GM21515 (cell line): ENCODE data around the gene UTP3.
"Not testable (repeated sequence)": the region's sequence is repeated elsewhere in the genome, so short reads cannot be mapped to it uniquely, and the experiment has no call there.

Experiments used
- ATAC-seq: cut with Tn5 transposase; IDR thresholded peaks from one replicate; pipeline ENCODE4 v1.9.1; 2021; ENCODE audit not compliant: unreplicated experiment

Gene UTP3

DNA sequence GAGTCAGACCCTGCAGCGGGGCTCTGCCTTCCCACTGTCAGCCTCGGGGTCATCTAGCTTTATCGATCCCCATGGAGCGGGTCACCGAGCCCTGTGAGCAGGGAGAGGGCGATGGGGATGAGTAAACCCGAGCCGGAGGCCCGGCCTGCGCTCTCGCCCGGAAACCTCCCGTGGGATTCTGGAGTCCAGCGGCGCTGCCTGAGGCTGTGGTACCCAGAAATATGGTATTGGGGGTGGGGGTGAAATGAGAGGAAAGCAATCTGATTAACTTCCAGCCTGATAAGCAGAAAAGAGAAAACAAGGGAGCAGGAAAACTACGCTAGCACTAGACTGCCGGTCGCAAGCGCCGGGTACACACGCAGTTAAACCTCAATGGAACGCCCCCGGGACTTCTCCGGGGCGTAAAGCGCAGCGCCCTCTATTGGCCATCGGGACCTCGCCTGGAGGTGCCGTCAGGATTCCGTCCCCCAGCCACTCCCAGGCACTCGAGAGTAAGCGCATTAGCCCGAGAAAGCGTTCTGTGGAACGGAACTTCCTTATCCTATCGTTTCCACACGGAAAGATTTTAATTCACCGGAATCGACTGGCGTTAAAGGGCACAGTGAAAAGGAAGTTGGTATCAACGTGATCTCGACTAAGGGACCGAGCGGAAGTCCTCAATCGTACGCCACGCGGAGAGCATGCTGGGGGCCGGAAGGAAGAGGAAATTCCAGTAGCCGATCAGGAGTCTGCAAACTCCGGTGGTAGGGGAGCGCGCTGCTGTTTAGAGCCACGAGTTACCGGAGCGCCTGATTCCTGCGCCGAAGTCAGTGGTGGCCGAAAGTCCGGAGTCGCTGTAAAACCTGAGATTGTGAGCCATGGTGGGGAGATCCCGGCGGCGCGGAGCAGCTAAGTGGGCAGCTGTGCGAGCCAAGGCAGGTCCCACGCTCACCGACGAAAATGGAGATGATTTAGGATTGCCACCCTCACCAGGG is at the start of gene UTP3:
Gene UTP3, plus strand, starts transcription at position 712 of the 974 bp plus-strand sequence. Its CDS starts 146 bp downstream, at position 858.
- ATAC-seq: peak; percentile 92

DNA sequence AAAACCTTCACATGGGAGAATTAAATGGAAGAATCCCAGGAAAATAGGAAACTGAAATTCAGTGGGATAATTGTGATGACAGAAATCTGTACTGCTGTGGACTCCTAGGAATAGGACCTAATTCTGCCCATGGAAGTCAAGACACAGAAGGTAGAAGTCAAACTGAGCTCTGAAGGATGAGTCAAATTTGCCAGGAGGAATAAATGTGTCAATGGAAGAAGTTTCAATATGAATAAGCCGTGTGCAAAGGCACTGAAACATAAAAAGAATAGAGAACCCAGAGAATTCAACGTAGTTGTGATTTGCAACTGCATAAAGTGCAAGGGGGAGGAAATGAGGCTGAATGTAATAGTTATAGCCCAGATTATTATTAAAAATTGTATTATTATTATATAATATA is 48.1 kb upstream of the UTP3 start:
- no peak for ATAC-seq

GRCh38 chr4:70650741-70651140 is 37.6 kb upstream of the UTP3 start:
- ATAC-seq: not testable (repeated sequence)

DNA sequence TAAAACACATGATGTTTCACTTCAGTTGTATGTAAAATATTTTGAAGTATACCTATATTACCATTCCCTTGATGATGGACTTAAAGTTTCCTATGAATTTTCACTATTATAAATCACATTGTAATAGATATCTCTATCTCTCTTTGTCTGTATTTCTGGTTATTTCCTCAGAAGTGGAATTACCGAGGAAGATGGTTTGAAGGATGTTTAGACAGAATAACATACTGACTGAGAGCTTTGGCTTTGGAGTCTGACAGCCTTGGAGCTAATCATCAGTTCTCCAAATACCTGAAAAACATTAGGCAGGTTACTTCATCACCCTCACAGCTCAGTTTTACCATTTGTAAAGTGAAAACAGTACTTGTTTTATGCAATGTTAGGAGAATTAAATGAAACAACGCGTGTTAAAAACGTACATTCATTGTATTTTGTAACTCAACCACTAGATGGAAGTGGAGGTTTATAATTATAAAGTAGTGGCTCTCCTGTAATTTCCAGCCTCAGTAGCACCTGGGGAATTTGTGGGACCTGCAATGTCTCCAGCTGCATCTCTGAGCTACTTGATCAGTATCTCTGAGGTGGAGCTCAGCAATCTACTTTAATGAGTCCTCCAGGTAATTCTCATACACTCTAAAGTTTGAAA is 36.3 kb upstream of the UTP3 start:
- no peak for ATAC-seq

- no peak for ATAC-seq
Measured at GRCh38 chr4:70654605-70655011, 33.7 kb upstream of the UTP3 start.

- no peak for ATAC-seq
Measured at GRCh38 chr4:70657326-70657725, 31.0 kb upstream of the UTP3 start.

DNA sequence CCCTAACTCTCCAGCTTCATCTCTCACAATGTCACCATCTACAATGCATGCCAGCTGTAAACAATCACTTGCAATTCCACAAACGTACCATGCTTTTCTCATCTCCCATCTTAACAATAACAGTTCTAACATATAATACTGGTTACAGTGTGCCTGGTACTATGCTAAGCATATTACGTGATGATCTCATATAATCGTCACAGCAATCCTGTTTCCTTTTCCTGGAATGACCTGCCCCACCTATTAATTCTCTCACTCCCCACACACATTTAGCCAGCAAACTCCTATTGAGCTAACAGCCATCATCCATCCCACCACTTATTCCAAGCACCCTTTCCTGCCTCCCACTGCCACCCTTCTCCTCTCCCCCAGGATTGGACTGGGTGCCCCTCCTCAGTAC is 29.9 kb upstream of the UTP3 start:
- no peak for ATAC-seq

DNA sequence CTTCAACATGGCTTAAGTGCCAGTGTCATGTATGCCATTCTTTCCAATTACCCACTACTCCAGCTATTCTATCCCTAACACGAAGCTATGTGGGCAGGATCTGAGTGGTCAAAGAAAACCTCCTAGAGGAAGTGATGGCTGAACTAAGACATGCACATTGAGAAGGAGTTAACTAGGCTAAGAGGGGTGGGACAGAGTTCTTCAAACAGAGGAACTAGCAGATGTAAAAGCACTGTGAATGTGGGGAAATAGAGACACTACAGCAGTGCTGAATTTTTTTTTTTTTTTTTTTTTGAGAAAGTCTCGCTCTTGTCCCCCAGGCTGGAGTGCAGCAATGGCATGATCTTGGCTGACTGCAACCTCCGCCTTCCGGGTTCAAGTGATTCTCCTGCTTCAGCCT is 28.2 kb upstream of the UTP3 start:
- ATAC-seq: no peak

GRCh38 chr4:70661309-70661922 is 26.9 kb upstream of the UTP3 start:
- ATAC-seq: peak; percentile 58

DNA sequence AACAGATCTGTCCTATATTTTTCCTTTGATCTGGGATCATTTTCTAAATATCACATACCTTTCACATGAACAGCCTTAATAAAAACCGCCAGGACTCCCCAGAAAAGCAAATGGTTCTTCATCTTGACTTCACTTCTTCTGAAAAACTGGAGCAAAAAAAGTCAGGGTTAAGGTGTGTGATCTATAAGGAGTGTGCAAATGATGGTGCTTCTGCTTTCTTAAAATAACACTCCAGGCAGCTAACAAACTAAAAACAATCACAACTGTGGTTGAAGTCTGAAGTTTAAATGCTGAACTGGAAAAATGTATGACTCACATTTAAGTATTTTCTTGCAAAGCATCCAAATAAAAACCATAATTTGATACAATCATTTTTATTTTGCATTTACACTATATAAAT is 22.0 kb upstream of the UTP3 start, which contains the start of gene JCHAIN:
Gene JCHAIN, minus strand, starts transcription at position 140 of the 400 bp plus-strand sequence. Its CDS starts 18 bp downstream, at position 122.
- no peak for ATAC-seq

DNA sequence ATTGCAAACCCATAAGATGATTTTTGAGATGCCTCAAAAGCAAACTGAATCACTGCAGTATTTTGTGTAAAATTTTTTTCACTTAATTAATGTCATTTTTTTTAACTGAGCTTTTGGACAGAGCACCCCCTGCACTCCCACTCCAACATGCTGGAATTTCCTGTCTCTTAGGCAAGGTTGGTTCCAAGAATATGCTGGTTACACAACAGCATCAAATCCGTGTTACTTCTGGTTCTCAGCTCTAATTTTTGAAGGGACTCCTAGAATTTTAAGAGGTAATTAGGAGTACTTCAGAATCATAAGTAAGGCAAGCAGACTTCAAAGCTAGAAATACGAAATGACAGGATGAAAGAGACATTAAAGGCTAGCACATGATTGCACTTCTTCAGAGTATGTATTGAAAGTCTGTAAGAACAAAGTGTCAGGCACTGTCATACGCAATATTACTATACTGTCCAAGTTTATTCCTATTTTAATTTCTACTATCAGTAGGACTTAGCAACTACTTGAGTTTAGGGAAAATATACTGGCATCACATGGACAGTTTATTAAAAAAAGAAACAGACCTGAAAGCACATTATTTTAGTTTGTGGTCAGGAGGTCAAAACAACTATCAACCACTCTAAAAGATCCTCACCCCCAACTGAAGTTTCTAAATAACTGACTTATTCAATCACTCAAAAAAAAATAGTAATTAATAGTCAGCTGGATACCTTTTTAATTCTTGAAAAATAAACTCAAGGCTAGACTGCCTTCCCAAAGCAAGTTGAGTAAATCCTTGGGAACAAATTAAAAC is 20.4 kb upstream of the UTP3 start:
- no peak for ATAC-seq

- no peak for ATAC-seq
Measured at GRCh38 chr4:70670332-70671014, 17.9 kb upstream of the UTP3 start.

DNA sequence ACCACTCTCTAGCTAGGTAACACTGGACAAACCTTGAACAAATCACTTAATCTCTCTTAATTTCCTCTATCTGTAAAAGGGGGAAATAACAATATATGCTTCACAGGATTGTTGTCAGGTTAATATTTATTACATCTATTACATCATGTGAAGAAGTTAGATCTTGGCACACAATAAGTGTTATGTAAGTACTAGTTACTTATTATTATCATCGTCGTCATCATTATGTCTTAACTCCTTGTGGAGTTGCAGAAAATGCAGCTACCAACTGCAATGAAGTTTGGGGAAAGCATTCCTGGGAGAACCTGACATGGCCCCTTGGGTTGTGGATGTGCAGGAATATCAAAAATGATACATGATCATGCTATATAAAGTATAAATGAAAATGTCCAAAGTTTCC is 17.2 kb upstream of the UTP3 start:
- ATAC-seq: no peak

GRCh38 chr4:70674191-70674590 is 14.1 kb upstream of the UTP3 start:
- no peak for ATAC-seq

DNA sequence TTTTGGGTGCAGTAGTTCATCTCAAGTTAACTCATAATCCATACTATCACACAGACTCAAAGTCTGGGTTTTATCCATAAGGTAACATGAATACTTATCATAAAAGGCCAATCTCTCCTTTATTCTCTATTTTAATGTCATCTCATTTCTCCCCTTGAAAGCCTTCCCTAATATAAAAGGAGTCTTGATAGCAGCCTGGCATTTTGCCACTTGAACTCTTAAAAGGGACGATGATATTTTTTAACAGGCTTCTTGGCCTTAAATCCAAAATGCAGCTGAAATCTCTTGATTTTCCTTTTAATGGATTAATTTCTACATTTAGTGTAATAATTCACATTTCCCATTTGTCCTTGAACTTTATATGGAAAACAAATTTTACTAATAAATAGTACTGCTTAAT is 13.6 kb upstream of the UTP3 start:
- no peak for ATAC-seq

- ATAC-seq: no peak
Measured at GRCh38 chr4:70676554-70677090, 11.7 kb upstream of the UTP3 start.

GRCh38 chr4:70678383-70678999 is 9.8 kb upstream of the UTP3 start:
- peak; percentile 85 for ATAC-seq

DNA sequence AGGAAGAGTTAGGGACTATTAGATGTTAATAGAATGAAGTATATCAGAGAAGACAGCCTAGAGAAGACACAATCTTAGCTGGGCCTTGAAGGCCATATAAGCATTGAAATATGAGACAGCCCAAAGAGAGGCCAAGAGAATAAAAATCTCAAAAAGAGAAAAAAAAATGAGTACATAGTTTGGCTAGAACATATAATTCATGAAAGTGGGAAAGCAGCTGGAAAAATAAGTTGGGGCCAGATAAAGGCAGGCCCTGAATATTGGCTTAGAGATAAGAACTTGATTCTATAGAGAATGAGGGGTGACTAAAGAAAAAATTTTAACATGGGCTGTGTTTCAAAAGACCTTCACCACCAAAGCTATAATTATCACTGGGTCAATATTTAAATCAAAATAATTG is 7.4 kb upstream of the UTP3 start:
- no peak for ATAC-seq

DNA sequence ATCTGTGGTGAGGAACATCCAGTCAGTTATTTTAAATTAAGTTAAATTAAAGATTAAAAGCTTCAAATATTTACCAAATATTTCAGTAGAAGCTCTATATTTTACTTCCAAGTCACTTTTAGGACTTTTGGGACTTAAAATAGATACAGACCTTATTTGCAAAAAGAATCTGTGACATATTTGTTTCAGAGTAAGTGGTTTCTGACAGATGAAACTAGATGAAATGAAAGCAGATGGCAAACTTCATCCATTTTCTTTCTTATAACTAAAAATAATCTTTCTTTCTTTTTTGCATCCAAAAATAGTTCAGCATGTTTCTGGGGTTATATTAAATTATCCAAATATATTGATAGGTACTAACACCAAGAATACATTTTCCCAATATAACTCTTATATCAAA is 6.6 kb upstream of the UTP3 start:
- ATAC-seq: peak; percentile 50

DNA sequence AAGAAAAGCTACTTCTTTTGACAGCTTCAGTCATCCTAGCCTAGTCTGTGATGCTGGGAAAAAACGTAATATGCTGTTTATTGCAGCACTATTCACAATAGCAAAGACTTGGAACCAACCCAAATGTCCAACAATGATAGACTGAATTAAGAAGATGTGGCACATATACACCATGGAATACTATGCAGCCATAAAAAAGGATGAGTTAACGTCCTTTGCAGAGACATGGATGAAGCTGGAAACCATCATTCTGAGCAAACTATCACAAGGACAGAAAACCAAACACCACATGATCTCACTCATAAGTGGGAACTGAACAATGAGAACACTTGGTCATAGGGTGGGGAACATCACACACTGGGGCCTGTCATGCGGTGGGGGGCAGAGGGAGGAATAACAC is 6.2 kb upstream of the UTP3 start:
- ATAC-seq: peak; percentile 1
